ENCODE data around the gene ENO3. TPM values are rescaled to one million over a fixed set of nuclear protein-coding genes. Genes with fewer than 3 reads are reported as not detected.

The ENO3 gene
- total RNA-seq, 1 donor from 2014 or later = 24.0 TPM

DNA sequence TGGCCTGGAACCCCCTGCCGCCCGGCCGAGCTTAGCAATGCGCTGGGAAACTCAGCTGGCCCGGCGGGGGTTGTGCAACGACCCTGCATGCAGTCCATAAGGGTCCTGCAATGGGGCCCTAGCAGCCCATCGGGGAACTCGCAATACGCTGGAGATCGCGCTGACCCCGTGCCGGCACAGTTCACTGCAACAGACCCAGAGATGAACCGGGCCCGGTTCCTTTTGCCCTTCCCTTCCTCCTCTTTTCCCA is 11.4 kb upstream of the ENO3 start:
- H3K4me3 Mint-ChIP-seq = peak overlapping the region; percentile 98
- H3K9me3 Mint-ChIP-seq = no peaks in the 10 kb centered on the region
- no peaks in the 10 kb centered on the region for H3K27me3 Mint-ChIP-seq
- peak overlapping the region; percentile 99 for H3K27ac Mint-ChIP-seq
- H3K4me1 Mint-ChIP-seq (ENCODE audit: unreplicated experiment) = peaks cover 30% of the 10 kb centered on the region
- peaks cover 7% of the 10 kb centered on the region for H3K36me3 Mint-ChIP-seq
- TF ChIP-seq, protein P1, sequence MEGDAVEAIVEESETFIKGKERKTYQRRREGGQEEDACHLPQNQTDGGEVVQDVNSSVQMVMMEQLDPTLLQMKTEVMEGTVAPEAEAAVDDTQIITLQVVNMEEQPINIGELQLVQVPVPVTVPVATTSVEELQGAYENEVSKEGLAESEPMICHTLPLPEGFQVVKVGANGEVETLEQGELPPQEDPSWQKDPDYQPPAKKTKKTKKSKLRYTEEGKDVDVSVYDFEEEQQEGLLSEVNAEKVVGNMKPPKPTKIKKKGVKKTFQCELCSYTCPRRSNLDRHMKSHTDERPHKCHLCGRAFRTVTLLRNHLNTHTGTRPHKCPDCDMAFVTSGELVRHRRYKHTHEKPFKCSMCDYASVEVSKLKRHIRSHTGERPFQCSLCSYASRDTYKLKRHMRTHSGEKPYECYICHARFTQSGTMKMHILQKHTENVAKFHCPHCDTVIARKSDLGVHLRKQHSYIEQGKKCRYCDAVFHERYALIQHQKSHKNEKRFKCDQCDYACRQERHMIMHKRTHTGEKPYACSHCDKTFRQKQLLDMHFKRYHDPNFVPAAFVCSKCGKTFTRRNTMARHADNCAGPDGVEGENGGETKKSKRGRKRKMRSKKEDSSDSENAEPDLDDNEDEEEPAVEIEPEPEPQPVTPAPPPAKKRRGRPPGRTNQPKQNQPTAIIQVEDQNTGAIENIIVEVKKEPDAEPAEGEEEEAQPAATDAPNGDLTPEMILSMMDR (conservative IDR thresholded peaks at IDR 0.05) = no peak
- no peak for DNase-seq (ENCODE audit: extremely low spot score, unreplicated experiment)

DNA sequence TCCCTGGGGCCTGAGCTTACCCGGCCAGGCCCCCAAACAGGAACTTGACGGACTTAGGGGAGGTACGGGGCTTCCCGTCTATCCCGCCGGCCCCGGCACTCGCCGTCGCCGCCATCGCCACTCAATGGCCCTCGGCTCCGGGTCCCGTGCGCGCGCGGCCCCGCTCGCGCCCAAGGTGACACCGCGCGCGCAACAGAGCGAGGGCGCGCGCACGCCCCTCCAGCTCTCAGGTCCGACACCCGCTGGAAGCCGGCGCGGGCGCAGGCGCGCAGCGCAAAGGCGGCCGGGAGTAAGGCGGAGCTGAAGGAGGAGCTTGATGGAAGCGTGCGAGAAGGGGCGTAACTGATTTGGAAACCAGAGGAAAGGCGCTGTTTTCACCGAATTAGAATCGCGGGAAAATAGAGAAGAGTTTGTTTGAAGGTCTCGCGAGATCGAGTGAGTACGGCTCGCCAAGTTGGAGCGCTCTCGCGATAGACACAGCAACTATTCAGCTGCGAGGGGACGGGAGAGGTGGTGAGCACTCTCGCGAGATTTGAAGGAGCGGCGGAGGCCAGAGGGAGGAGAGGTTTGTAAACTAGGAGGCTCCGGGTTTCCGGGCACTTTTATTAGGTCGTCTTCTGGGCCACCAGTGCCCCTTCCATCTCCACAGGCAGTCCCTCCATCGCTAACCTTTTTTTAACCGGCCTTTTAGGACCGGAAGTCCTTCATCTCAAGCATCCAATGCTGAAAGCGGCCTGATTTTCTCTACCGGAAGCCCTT is 10.9 kb upstream of the ENO3 start, which contains the start of the genes RNF167 and SLC25A11:
RNF167 (plus strand) TSS at position 473 of the 759 bp plus-strand sequence. CDS start 642 bp downstream, outside the sequence.
SLC25A11 (minus strand) TSS at position 251 of the 759 bp plus-strand sequence; CDS start at position 115, 136 bp downstream.
- Mint-ChIP-seq H3K27ac (peak within 1 kb of the TSS; percentile 99), H3K4me3 (peak within 1 kb of the TSS; percentile 98), H3K4me1 (ENCODE audit: unreplicated experiment) (peaks cover 30% of the 10 kb centered on the region), H3K27me3 (no peaks in the 10 kb centered on the region), H3K9me3 (no peaks in the 10 kb centered on the region), H3K36me3 (peaks cover 8% of the 10 kb centered on the region)
- TF ChIP-seq, protein P1 (conservative IDR thresholded peaks at IDR 0.05) = no peak
- DNase-seq (ENCODE audit: extremely low spot score, unreplicated experiment) = peak; percentile 95

DNA sequence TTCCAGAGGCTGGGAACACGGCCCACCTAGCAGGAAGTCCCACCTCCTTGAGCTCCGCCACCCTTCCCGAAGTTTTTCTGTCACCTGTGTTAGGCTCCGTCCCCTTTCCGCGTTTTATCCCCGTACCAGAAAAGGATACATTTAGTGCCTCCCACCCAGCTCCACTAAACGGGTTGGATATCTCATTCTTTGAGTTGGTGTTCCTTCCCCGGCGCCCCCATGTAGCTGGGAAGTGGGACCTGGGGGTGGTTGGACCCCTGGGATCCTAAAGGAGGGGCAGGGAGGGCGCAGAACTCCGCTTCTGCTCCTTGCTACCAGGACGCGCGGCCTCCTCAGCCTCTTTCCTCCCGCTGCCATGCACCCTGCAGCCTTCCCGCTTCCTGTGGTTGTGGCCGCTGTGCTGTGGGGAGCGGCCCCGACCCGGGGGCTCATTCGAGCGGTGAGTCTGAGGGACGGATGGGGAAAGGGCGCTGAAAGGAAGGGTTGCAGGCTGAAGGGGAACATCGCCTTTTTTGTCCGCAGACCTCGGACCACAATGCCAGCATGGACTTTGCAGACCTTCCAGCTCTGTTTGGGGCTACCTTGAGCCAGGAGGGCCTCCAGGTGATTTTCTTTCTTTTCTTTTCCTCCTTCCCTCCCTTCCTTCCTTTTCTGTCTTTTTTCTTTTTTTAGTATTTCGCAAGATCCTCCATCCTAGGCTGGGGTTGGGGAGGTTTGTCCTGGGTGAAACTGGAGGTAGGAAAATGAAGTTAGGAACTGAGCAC is 10.2 kb upstream of the ENO3 start:
- Mint-ChIP-seq H3K9me3 (no peaks in the 10 kb centered on the region), H3K4me1 (ENCODE audit: unreplicated experiment) (peaks cover 37% of the 10 kb centered on the region), H3K36me3 (peaks cover 15% of the 10 kb centered on the region), H3K4me3 (peak overlapping the region; percentile 98), H3K27me3 (no peaks in the 10 kb centered on the region), H3K27ac (peak overlapping the region; percentile 99)
- DNase-seq (ENCODE audit: extremely low spot score, unreplicated experiment) = no peak
- TF ChIP-seq, protein P1 (conservative IDR thresholded peaks at IDR 0.05) = no peak

DNA sequence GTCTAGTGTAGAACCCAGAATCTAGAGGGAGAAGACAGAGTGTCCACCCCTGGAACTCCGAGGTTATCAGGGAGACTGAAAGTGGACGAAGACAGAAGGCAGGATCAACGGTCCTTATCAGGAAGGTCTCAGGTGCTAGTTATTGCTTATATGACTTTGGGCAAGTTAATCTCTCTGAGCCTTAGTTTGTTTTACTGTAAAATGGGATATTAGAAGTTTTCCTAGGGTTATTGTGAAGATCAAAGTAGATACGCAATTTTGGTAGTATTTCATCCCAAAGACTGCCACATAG is 9.7 kb upstream of the ENO3 start:
- H3K27ac Mint-ChIP-seq = peak overlapping the region; percentile 99
- no peaks in the 10 kb centered on the region for H3K27me3 Mint-ChIP-seq
- peak overlapping the region; percentile 98 for H3K4me3 Mint-ChIP-seq
- H3K36me3 Mint-ChIP-seq = peaks cover 13% of the 10 kb centered on the region
- no peaks in the 10 kb centered on the region for H3K9me3 Mint-ChIP-seq
- DNase-seq (ENCODE audit: extremely low spot score, unreplicated experiment) = no peak
- H3K4me1 Mint-ChIP-seq (ENCODE audit: unreplicated experiment) = peaks cover 39% of the 10 kb centered on the region
- TF ChIP-seq, protein P1 (conservative IDR thresholded peaks at IDR 0.05) = no peak

DNA sequence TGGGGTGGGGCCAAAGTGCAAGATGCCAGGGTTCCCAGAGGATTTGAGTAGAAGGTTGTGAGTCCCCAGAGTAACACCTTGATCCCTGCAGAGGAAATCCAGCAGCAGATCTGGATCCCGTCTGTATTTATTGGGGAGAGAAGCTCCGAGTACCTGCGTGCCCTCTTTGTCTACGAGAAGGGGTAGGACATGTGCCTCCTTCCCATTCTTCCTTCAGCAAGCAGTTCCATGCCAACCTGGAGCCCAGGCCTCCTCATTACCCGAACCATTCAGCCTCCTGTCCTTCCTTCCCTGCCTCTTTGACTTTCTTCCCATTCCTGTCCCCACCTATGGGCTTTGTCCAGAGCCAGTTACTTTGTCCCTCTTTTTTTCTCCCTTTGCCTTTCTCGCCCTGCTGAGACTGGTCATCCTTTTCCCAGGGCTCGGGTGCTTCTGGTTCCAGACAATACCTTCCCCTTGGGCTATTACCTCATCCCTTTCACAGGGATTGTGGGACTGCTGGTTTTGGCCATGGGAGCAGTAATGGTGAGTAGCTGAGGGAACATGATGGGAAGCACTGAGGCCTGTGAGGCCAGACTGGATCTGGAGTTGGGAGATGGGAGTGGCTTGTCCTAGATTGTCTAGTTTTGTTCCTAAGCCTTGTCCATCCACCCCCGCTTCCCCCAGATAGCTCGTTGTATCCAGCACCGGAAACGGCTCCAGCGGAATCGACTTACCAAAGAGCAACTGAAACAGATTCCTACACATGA is 8.0 kb upstream of the ENO3 start:
- H3K4me3 Mint-ChIP-seq = peak overlapping the region; percentile 98
- H3K27ac Mint-ChIP-seq = peak overlapping the region; percentile 67
- TF ChIP-seq, protein P1 (conservative IDR thresholded peaks at IDR 0.05) = no peak
- H3K4me1 Mint-ChIP-seq (ENCODE audit: unreplicated experiment) = peaks cover 47% of the 10 kb centered on the region
- no peaks in the 10 kb centered on the region for H3K9me3 Mint-ChIP-seq
- H3K27me3 Mint-ChIP-seq = no peaks in the 10 kb centered on the region
- H3K36me3 Mint-ChIP-seq = peaks cover 17% of the 10 kb centered on the region
- DNase-seq (ENCODE audit: extremely low spot score, unreplicated experiment) = no peak

Measured in type B pancreatic cell (in vitro differentiated cells).